RWPE1 (cell line): ENCODE measurements around the gene FGF3.

ENCODE experiments used
- CTCF ChIA-PET: fragments of 350-600 bp; sonication (Branson Sonifier 250); formaldehyde crosslinking; extraction: SDS; loops from one replicate; lab custom pipeline; 2021; lab: Yijun Ruan, JAX
- POLR2A ChIA-PET: fragments of 400-600 bp; formaldehyde crosslinking; extraction: SDS; loops from one replicate; lab custom pipeline; 2020; ENCODE audit warnings: antibody characterized with exemption; ENCODE audit not compliant: low non-redundant PET; lab: Yijun Ruan, JAX
- DNase-seq: peaks from one replicate; pipeline ENCODE4 v3.0.0; 2012; ENCODE audit warnings: low spot score
- H3K27ac ChIP-seq: fragments of 450-650 bp; 2 replicates; pipeline ENCODE4 v1.5.1; 2017
- CTCF ChIP-seq: fragments of 450-650 bp; conservative IDR thresholded peaks from 2 replicates; pipeline ENCODE4 v1.5.1; 2017; ENCODE audit warnings: low read depth, mild to moderate bottlenecking

FGF3 gene

GRCh38 chr11:69825941-69826340 is 6.7 kb upstream of the FGF3 start:
- TF ChIP-seq CTCF: no peak
- ChIA-PET POLR2A (no interaction called here), CTCF (interaction anchor here (0.7 kb wide), 1 partner anchor 10 kb away, joined by 3 read pairs; no protein-coding TSS in a partner anchor)
- no peak overlapping the region for H3K27ac ChIP-seq
- DNase-seq: no peak

- peak; percentile 48 for DNase-seq
- POLR2A ChIA-PET: interaction anchor here (0.7 kb wide), 1 partner anchor 13 kb away, joined by 3 read pairs; no protein-coding TSS in a partner anchor
- no peak for TF ChIP-seq CTCF
- H3K27ac ChIP-seq: no peak overlapping the region
- CTCF ChIA-PET: interaction anchor here (0.7 kb wide), 2 partner anchors 9 to 790 kb away, joined by 3 read pairs; no protein-coding TSS in a partner anchor
Measured at GRCh38 chr11:69825037-69825834, 6.0 kb upstream of the FGF3 start.

GRCh38 chr11:69823641-69824265 is 4.5 kb upstream of the FGF3 start:
- ChIA-PET POLR2A (no interaction called here), CTCF (interaction anchor here (1.2 kb wide), 1 partner anchor 87 kb away, joined by 3 read pairs; no protein-coding TSS in a partner anchor)
- no peak for TF ChIP-seq CTCF
- no peak overlapping the region for H3K27ac ChIP-seq
- no peak for DNase-seq

- POLR2A ChIA-PET: no interaction called here
- H3K27ac ChIP-seq: no peak overlapping the region
- DNase-seq: no peak
- CTCF ChIA-PET: interaction anchor here (1.2 to 1.3 kb wide), 2 partner anchors 21 to 88 kb away, joined by 3 read pairs; no protein-coding TSS in a partner anchor
- no peak for TF ChIP-seq CTCF
Measured at GRCh38 chr11:69822676-69823494, 3.7 kb upstream of the FGF3 start.

GRCh38 chr11:69821511-69822040 is 2.4 kb upstream of the FGF3 start:
- ChIA-PET POLR2A (no interaction called here), CTCF (interaction anchor here (0.5 to 1.3 kb wide), 2 partner anchors 20 to 470 kb away, joined by 3 read pairs; no protein-coding TSS in a partner anchor)
- DNase-seq: no peak

More at GRCh38 chr11:69821511-69822040, 2.4 kb upstream of the FGF3 start:
- H3K27ac ChIP-seq: no peak overlapping the region
- no peak for TF ChIP-seq CTCF
